ENCODE data around the gene CHDH.

CHDH gene

GRCh38 chr3:53768478-53769459 is 77.5 kb downstream of the CHDH start:
- H3K36me3 ChIP-seq (replicated peaks): no peaks in the 10 kb centered on the region
- no peak overlapping the region for H3K27ac ChIP-seq
- H3K27me3 ChIP-seq (replicated peaks): no peaks in the 10 kb centered on the region
- no peak for TF ChIP-seq CTCF (IDR thresholded peaks at IDR 0.05; ENCODE audit: low read depth, low read length, missing control alignments)
- no peak for DNase-seq
- H3K4me3 ChIP-seq (ENCODE audit: low read depth, low read length): no peak overlapping the region
- in situ Hi-C loops (cut with HindIII; ENCODE audit: low pct_ligation_motif_present, low sequenced_read_pairs): no loop called here

GRCh38 chr3:53766706-53767105 is 79.5 kb downstream of the CHDH start:
- TF ChIP-seq CTCF (IDR thresholded peaks at IDR 0.05; ENCODE audit: low read depth, low read length, missing control alignments): no peak
- H3K36me3 ChIP-seq (replicated peaks): no peaks in the 10 kb centered on the region
- no peak for DNase-seq
- no peak overlapping the region for H3K4me3 ChIP-seq (ENCODE audit: low read depth, low read length)
- H3K27me3 ChIP-seq (replicated peaks): no peaks in the 10 kb centered on the region
- H3K27ac ChIP-seq: no peak overlapping the region
- in situ Hi-C loops (cut with HindIII; ENCODE audit: low pct_ligation_motif_present, low sequenced_read_pairs): no loop called here

GRCh38 chr3:53765753-53766152 is 80.5 kb downstream of the CHDH start:
- no peaks in the 10 kb centered on the region for H3K36me3 ChIP-seq (replicated peaks)
- H3K4me3 ChIP-seq (ENCODE audit: low read depth, low read length): no peak overlapping the region
- no peak for DNase-seq
- H3K27ac ChIP-seq: no peak overlapping the region
- no peak for TF ChIP-seq CTCF (IDR thresholded peaks at IDR 0.05; ENCODE audit: low read depth, low read length, missing control alignments)
- in situ Hi-C loops (cut with HindIII; ENCODE audit: low pct_ligation_motif_present, low sequenced_read_pairs): no loop called here
- H3K27me3 ChIP-seq (replicated peaks): no peaks in the 10 kb centered on the region

- in situ Hi-C loops (cut with HindIII; ENCODE audit: low pct_ligation_motif_present, low sequenced_read_pairs): no loop called here
- no peak for DNase-seq
- TF ChIP-seq CTCF (IDR thresholded peaks at IDR 0.05; ENCODE audit: low read depth, low read length, missing control alignments): no peak
- Histone ChIP-seq H3K4me3 (ENCODE audit: low read depth, low read length) (no peak overlapping the region), H3K36me3 (replicated peaks) (no peaks in the 10 kb centered on the region), H3K27me3 (replicated peaks) (no peaks in the 10 kb centered on the region), H3K27ac (no peak overlapping the region)
Measured at GRCh38 chr3:53764026-53764775, 82.0 kb downstream of the CHDH start.

GRCh38 chr3:53763353-53763752 is 82.9 kb downstream of the CHDH start:
- Histone ChIP-seq H3K4me3 (ENCODE audit: low read depth, low read length) (no peak overlapping the region), H3K27ac (no peak overlapping the region), H3K27me3 (replicated peaks) (no peaks in the 10 kb centered on the region), H3K36me3 (replicated peaks) (no peaks in the 10 kb centered on the region)
- in situ Hi-C loops (cut with HindIII; ENCODE audit: low pct_ligation_motif_present, low sequenced_read_pairs): no loop called here
- no peak for TF ChIP-seq CTCF (IDR thresholded peaks at IDR 0.05; ENCODE audit: low read depth, low read length, missing control alignments)
- no peak for DNase-seq

Measured in brain microvascular endothelial cell (primary cell).